ENCODE results near the gene SEMA3F. TPM values are rescaled to one million over a fixed set of nuclear protein-coding genes. Genes with fewer than 3 reads are reported as not detected.

Gene SEMA3F
- total and polyA plus RNA-seq, 4 donors, result 0.60 to 4.8 (median 2.1) TPM

- no peak for DNase-seq (ENCODE audit: low spot score)
- Histone ChIP-seq H3K27me3 (ENCODE audit: control insufficient read depth in 4 of 4, insufficient read depth in 4 of 4, low read length in 3 of 4) (no peaks in the 10 kb centered on the region), H3K4me1 (ENCODE audit: control insufficient read depth in 4 of 4, insufficient read depth in 4 of 4, low read length in 3 of 4) (no peaks in the 10 kb centered on the region), H3K4me3 (ENCODE audit: low read depth in 1 of 3, low read length in 3 of 3) (no peak overlapping the region), H3K9me3 (ENCODE audit: control insufficient read depth in 4 of 4, low read length in 3 of 4) (no peaks in the 10 kb centered on the region), H3K9ac (ENCODE audit: low read depth in 1 of 2, low read length in 2 of 2) (no peak overlapping the region), H3K27ac (ENCODE audit: low read depth in 1 of 2, low read length in 2 of 2) (no peak overlapping the region), H3K36me3 (ENCODE audit: control insufficient read depth in 4 of 4, insufficient read depth in 3 of 4, low read depth in 1 of 4, low read length in 3 of 4) (peaks cover 2 to 26% (median 16%) of the 10 kb centered on the region in 4 donors)
- WGBS, result 87% methylated on average over 14 of the region's 14 CpGs
- no peak for TF ChIP-seq ATF3 (IDR thresholded peaks at IDR 0.05)
- no peak for TF ChIP-seq HNF4A (conservative IDR thresholded peaks at IDR 0.05)
- no peak for TF ChIP-seq CTCF (IDR thresholded peaks at IDR 0.05; ENCODE audit: low read depth, low read length, missing input control)
- no peak for TF ChIP-seq RXRA (IDR thresholded peaks at IDR 0.05)
Observed at GRCh38 chr3:50122661-50123391, 32.3 kb upstream of the SEMA3F start.

GRCh38 chr3:50123394-50124051, 31.6 kb upstream of the SEMA3F start:
- Histone ChIP-seq H3K36me3 (ENCODE audit: control insufficient read depth in 4 of 4, insufficient read depth in 3 of 4, low read depth in 1 of 4, low read length in 3 of 4) (peaks cover 0 to 20% (median 9%) of the 10 kb centered on the region in 4 donors), H3K27me3 (ENCODE audit: control insufficient read depth in 4 of 4, insufficient read depth in 4 of 4, low read length in 3 of 4) (no peaks in the 10 kb centered on the region), H3K27ac (ENCODE audit: low read depth in 1 of 2, low read length in 2 of 2) (no peak overlapping the region), H3K9ac (ENCODE audit: low read depth in 1 of 2, low read length in 2 of 2) (no peak overlapping the region), H3K9me3 (ENCODE audit: control insufficient read depth in 4 of 4, low read length in 3 of 4) (no peaks in the 10 kb centered on the region), H3K4me3 (ENCODE audit: low read depth in 1 of 3, low read length in 3 of 3) (no peak overlapping the region), H3K4me1 (ENCODE audit: control insufficient read depth in 4 of 4, insufficient read depth in 4 of 4, low read length in 3 of 4) (no peaks in the 10 kb centered on the region)
- TF ChIP-seq MAX (IDR thresholded peaks at IDR 0.05), result no peak
- TF ChIP-seq TAF1 (conservative IDR thresholded peaks at IDR 0.05), result no peak
- TF ChIP-seq GABPA (IDR thresholded peaks at IDR 0.05 in 1 of 2, conservative IDR thresholded peaks at IDR 0.05 in 1 of 2), result no peak
- no peak for TF ChIP-seq FOXA2 (IDR thresholded peaks at IDR 0.05)
- no peak for TF ChIP-seq HNF4G (IDR thresholded peaks at IDR 0.05)
- no peak for TF ChIP-seq ZBTB33 (IDR thresholded peaks at IDR 0.05)
- no peak for DNase-seq (ENCODE audit: low spot score)
- WGBS, result 79% methylated on average over 4 of the region's 4 CpGs

Measured in liver (tissue), 9 donors.